22Rv1 (cell line): ENCODE measurements around the gene CKAP5.
"Not testable (repeated sequence)": the region's sequence is repeated elsewhere in the genome, so short reads cannot be mapped to it uniquely, and the experiment has no call there.

Experiments used
- H3K27ac ChIP-seq: fragments of 450-650 bp; 2 replicates; pipeline ENCODE4 v1.5.1; 2017
- ZFX ChIP-seq: fragments of 450-650 bp; IDR thresholded peaks from 2 replicates; pipeline ENCODE4 v1.6.1; 2017; ENCODE audit warnings: antibody characterized with exemption, borderline replicate concordance
- TF ChIP-seq, protein P1 (sequence below): fragments of 450-650 bp; IDR thresholded peaks from 2 replicates; pipeline ENCODE4 v1.5.1; 2017; ENCODE audit warnings: mild to moderate bottlenecking

CKAP5 gene

DNA sequence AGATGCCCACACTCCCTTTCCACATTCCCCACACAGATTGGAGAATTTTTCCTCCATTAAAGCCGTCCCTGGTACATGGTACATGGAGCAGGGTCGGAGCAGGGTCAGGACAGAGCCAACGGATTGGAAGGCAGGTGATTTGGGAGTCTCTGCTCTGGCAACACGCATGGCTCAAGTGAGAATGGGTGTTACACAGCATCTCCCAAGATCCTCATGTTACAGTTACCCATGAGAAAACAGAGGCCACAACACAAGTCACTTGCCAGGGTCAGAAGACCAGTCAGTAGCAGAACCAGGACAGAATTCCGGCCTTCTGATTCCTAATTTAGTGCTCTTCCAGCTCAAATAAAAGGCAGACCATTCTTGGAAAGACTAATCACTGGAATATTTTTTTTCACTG is 134.8 kb downstream of the CKAP5 start:
- H3K27ac ChIP-seq, result no peak overlapping the region
- TF ChIP-seq, protein P1, sequence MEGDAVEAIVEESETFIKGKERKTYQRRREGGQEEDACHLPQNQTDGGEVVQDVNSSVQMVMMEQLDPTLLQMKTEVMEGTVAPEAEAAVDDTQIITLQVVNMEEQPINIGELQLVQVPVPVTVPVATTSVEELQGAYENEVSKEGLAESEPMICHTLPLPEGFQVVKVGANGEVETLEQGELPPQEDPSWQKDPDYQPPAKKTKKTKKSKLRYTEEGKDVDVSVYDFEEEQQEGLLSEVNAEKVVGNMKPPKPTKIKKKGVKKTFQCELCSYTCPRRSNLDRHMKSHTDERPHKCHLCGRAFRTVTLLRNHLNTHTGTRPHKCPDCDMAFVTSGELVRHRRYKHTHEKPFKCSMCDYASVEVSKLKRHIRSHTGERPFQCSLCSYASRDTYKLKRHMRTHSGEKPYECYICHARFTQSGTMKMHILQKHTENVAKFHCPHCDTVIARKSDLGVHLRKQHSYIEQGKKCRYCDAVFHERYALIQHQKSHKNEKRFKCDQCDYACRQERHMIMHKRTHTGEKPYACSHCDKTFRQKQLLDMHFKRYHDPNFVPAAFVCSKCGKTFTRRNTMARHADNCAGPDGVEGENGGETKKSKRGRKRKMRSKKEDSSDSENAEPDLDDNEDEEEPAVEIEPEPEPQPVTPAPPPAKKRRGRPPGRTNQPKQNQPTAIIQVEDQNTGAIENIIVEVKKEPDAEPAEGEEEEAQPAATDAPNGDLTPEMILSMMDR, result no peak
- TF ChIP-seq ZFX, result no peak

DNA sequence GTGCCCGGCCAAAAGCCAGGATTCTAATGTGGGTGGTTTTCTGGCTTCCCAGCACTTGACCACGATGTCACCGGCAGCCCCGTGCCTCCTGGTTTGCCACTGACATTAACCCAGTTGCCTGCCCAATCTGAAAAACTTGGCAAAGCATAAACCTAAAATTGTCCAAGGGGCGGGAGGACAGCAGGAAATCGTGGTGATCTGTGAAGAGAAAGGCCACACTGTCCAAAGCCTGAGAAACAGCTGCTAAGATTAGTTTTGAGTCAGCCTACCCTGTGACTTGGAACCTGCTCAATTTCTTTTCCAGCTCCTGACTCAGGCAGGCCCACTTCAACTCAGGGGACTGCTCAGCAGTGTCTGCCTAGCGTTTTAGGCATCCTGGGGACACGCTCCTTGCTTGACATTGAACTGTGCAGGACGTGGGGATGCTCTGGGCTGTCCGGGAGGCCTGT is 135.2 kb downstream of the CKAP5 start:
- TF ChIP-seq ZFX, result no peak
- TF ChIP-seq, protein P1, result no peak
- H3K27ac ChIP-seq, result no peak overlapping the region

DNA sequence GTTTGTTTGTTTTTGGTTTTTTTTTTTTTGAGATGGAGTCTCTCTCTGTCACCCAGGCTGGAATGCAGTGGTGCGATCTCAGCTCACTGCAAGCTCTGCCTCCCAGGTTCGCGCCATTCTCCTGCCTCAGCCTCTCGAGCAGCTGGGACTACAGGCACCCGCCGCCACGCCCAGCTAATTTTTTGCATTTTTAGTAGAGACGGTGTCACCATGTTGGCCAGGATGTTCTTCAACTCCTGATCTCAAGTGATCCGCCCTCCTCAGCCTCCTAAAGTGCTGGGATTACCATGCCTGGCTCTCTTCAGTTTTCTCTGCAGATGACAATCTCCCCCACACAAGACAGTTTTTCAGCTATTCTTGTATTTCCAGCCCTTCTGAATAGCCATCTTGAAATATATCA is 136.7 kb downstream of the CKAP5 start:
- not testable (repeated sequence) for H3K27ac ChIP-seq

DNA sequence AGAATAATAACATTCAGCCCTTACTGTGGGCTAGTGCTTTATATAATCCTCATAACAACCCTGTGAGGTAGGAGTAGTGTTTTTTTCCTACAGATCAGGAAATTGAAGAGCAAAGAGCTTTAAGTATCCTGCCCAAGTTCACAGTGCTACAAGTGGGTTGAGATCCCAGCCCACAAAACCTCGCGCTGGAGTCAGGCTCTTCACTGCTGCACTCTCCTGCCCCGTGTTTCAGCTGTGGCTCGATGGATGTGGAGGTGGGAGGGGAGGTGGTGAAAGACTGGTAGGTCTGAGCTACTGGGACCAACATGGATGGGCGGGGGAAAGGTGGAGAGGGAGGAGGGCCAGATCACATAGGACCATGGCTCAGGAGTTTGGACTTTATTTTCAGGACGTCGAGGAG is 139.2 kb downstream of the CKAP5 start:
- no peak for TF ChIP-seq ZFX
- TF ChIP-seq, protein P1, result no peak

GRCh38 chr11:46705070-46705688 is 140.9 kb downstream of the CKAP5 start:
- no peak for TF ChIP-seq ZFX
- TF ChIP-seq, protein P1, result no peak
- no peak overlapping the region for H3K27ac ChIP-seq

More for the DNA sequence above, 139.2 kb downstream of the CKAP5 start:
- H3K27ac ChIP-seq, result no peak overlapping the region

GRCh38 chr11:46701078-46701654 is 144.9 kb downstream of the CKAP5 start:
- no peak for TF ChIP-seq ZFX
- TF ChIP-seq, protein P1, result no peak
- peak overlapping the region; percentile 93 for H3K27ac ChIP-seq

DNA sequence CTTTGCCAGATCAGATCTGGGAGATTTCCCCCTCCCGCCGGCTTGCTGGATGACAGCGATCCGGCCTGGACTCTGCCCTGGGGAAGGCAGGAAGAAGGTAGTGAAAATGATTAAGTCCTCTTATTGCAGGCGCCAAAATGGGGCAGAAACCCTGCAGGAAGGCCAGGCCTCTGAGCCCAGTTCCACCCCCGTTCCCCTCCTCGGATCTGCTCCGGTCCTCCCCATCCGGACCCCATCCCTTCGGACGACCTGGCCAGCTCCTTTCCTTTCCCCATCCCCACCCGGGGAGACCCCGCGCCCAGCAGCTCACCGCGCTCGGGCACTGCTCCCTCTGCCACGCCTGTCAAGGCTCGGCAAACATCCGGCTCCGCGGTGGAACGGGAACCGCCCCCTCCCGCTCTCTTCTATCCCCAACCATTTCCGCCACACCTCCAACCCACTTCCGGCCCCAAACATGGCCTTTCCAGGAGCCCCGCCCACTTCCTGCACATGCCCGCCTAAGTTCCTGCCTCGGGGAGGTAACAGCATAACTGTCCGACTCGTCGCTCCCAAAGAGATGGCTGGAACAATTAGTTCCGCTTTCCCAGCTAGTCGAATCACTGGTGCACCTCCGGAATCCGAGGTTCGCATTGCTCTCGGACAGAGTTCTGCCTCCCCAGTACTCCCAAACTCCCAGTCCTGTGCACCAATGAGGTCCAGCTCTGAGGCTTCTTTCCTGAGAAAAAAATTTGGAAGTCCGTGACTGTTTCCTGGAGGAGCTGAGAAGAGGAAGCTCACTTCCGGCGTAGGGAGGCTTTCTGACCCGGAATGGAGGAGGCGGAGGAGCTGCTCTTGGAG is 145.6 kb downstream of the CKAP5 start, which contains the start of the genes ARHGAP1 and ZNF408:
Gene ARHGAP1, minus strand, starts transcription at position 379 of the 837 bp plus-strand sequence. CDS start 4,512 bp downstream, outside the sequence.
Gene ZNF408, plus strand, starts transcription at position 791 of the 837 bp plus-strand sequence. Its CDS starts 17 bp downstream, at position 808.
- H3K27ac ChIP-seq, result peak within 1 kb of the TSS; percentile 93
- TF ChIP-seq, protein P1, result no peak
- no peak for TF ChIP-seq ZFX
